Tibial artery (tissue), 4 donors: ENCODE results near the gene DDX31.
A peak's percentile ranks its signal among the peaks of the same experiment; 100 is the strongest.
"Not testable (repeated sequence)": the region's sequence is repeated elsewhere in the genome, so short reads cannot be mapped to it uniquely, and the experiment has no call there.

ENCODE experiments used
- DNase-seq, 2 donors: peaks; one replicate each; pipeline ENCODE4 v3.0.0-alpha.2; 2019
- H3K27ac ChIP-seq, 2 donors: fragments of 200-600 bp; sonication (generic) in 1 of 2; 1 replicate in 1 of 2; 2 replicates in 1 of 2; pipeline ENCODE4 v1.5.1; 2018 to 2019; ENCODE audit warnings: mild to moderate bottlenecking in 1 of 2
- H3K27me3 ChIP-seq, 2 donors: fragments of 200-600 bp; sonication (generic) in 1 of 2; one replicate each; pipeline versions ENCODE4 v1.5.1 to v1.6.0; 2016 to 2019
- H3K36me3 ChIP-seq, 3 donors: fragments of 200-600 bp; sonication (generic) in 2 of 3; one replicate each; pipeline ENCODE4 v1.5.1; 2016 to 2019; ENCODE audit warnings: mild to moderate bottlenecking in 2 of 3
- H3K4me1 ChIP-seq, 4 donors: fragments of 200-600 bp; sonication (generic) in 2 of 4; 1 replicate in 3 of 4; 2 replicates in 1 of 4; pipeline ENCODE4 v1.5.1; 2016 to 2019
- H3K4me3 ChIP-seq, 2 donors: fragments of 200-600 bp; sonication (generic) in 1 of 2; 1 replicate in 1 of 2; 2 replicates in 1 of 2; pipeline ENCODE4 v1.5.1; 2018 to 2019; ENCODE audit warnings: mild to moderate bottlenecking in 2 of 2
- H3K9me3 ChIP-seq, 3 donors: fragments of 200-600 bp; sonication (generic) in 1 of 3; one replicate each; pipeline ENCODE4 v1.5.1; 2016 to 2019
- CTCF ChIP-seq, 2 experiments: fragments of 200-600 bp in 1 of 2; fragments of 450-650 bp in 1 of 2; IDR thresholded peaks; one replicate each; pipeline ENCODE4 v1.5.1; 2017 to 2019; ENCODE audit warnings: antibody characterized with exemption in 2 of 2, mild to moderate bottlenecking in 1 of 2, moderate library complexity in 1 of 2
- intact Hi-C: fragments of 100-400 bp; cut with DNase I; formaldehyde crosslinking; loops from one replicate; pipeline ENCODE4 v1.15.0; 2023; ENCODE audit warnings: low total_unique reads

The DDX31 gene

GRCh38 chr9:132575005-132575609 is 94.7 kb downstream of the DDX31 start:
- Histone ChIP-seq H3K4me1 (peaks cover 0 to under 1% (median 0%) of the 10 kb centered on the region in 4 donors), H3K27me3 (peaks cover 0 to 90% of the 10 kb centered on the region in 2 donors), H3K27ac (no peak overlapping the region), H3K9me3 (no peaks in the 10 kb centered on the region), H3K4me3 (no peak overlapping the region), H3K36me3 (no peaks in the 10 kb centered on the region)
- intact Hi-C loops = no loop called here
- peak; percentile 25 to 38 for TF ChIP-seq CTCF (IDR thresholded peaks at IDR 0.05)
- peak in 1 of 2 donors; percentile 33 for DNase-seq

- no peak for TF ChIP-seq CTCF (IDR thresholded peaks at IDR 0.05)
- Histone ChIP-seq H3K36me3 (no peaks in the 10 kb centered on the region), H3K9me3 (no peaks in the 10 kb centered on the region), H3K27ac (no peak overlapping the region), H3K4me1 (no peaks in the 10 kb centered on the region), H3K27me3 (peaks cover 0 to 68% of the 10 kb centered on the region in 2 donors), H3K4me3 (no peak overlapping the region)
- intact Hi-C loops = no loop called here
- DNase-seq = no peak
Observed at GRCh38 chr9:132572921-132573320, 96.9 kb downstream of the DDX31 start.

- intact Hi-C loops = no loop called here
- Histone ChIP-seq H3K27me3 (peaks cover 0 to 70% of the 10 kb centered on the region in 2 donors), H3K27ac (no peak overlapping the region), H3K9me3 (no peaks in the 10 kb centered on the region), H3K4me3 (no peak overlapping the region), H3K4me1 (no peaks in the 10 kb centered on the region), H3K36me3 (no peaks in the 10 kb centered on the region)
- no peak for TF ChIP-seq CTCF (IDR thresholded peaks at IDR 0.05)
- DNase-seq = no peak
Observed at GRCh38 chr9:132571806-132572600, 97.8 kb downstream of the DDX31 start.

- intact Hi-C loops, DNase-seq, H3K27ac ChIP-seq, H3K9me3 ChIP-seq, H3K4me1 ChIP-seq, H3K36me3 ChIP-seq, H3K4me3 ChIP-seq: not testable (repeated sequence)
- peaks cover 0 to 58% of the 10 kb centered on the region in 2 donors for H3K27me3 ChIP-seq
Observed at GRCh38 chr9:132568787-132569186, 101.0 kb downstream of the DDX31 start.

GRCh38 chr9:132564526-132564925 is 105.3 kb downstream of the DDX31 start:
- TF ChIP-seq CTCF (IDR thresholded peaks at IDR 0.05) = no peak
- Histone ChIP-seq H3K27me3 (peaks cover 0 to 55% of the 10 kb centered on the region in 2 donors), H3K4me1 (no peaks in the 10 kb centered on the region)

GRCh38 chr9:132562306-132562573 is 107.5 kb downstream of the DDX31 start:
- no peaks in the 10 kb centered on the region for H3K4me1 ChIP-seq
- TF ChIP-seq CTCF (IDR thresholded peaks at IDR 0.05) = no peak
- peaks cover 0 to 65% of the 10 kb centered on the region in 2 donors for H3K27me3 ChIP-seq
- no peak overlapping the region for H3K4me3 ChIP-seq
- intact Hi-C loops = no loop called here
- DNase-seq = no peak
- H3K27ac ChIP-seq = no peak overlapping the region
- no peaks in the 10 kb centered on the region for H3K9me3 ChIP-seq
- no peaks in the 10 kb centered on the region for H3K36me3 ChIP-seq

More at GRCh38 chr9:132564526-132564925, 105.3 kb downstream of the DDX31 start:
- Histone ChIP-seq H3K27ac (no peak overlapping the region), H3K9me3 (no peaks in the 10 kb centered on the region), H3K36me3 (no peaks in the 10 kb centered on the region), H3K4me3 (no peak overlapping the region)
- DNase-seq = no peak
- intact Hi-C loops = no loop called here
